ENCODE measurements around the gene EXOC4. TPM values are rescaled to one million over a fixed set of nuclear protein-coding genes. Genes with fewer than 3 reads are reported as not detected.

The EXOC4 gene
- total RNA-seq, 4 donors from 2014 or later = 59.2 to 88.7 (median 71.6) TPM

DNA sequence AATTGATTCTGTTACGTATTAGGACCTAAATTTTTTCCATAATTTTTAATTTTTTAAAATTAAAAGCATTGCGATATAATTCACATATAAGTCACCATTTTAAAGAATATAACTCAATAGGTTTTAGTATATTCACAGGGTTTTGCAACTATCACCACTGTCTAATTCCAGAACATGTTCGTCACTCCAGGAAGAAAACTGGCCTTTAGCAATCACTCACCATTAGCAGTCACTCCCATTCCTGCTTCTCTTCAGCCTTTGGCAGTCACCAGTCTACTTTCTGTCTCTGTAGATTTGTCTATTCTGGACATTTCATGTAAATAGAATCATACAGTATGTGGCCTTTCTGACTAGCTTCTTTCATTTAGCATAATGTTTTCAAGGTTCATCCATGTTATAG is 176.5 kb downstream of the EXOC4 start:
- DNase-seq (ENCODE audit: low spot score) = no peak
- no peak for ATAC-seq (ENCODE audit: low FRiP score)
- TF ChIP-seq, protein P1, sequence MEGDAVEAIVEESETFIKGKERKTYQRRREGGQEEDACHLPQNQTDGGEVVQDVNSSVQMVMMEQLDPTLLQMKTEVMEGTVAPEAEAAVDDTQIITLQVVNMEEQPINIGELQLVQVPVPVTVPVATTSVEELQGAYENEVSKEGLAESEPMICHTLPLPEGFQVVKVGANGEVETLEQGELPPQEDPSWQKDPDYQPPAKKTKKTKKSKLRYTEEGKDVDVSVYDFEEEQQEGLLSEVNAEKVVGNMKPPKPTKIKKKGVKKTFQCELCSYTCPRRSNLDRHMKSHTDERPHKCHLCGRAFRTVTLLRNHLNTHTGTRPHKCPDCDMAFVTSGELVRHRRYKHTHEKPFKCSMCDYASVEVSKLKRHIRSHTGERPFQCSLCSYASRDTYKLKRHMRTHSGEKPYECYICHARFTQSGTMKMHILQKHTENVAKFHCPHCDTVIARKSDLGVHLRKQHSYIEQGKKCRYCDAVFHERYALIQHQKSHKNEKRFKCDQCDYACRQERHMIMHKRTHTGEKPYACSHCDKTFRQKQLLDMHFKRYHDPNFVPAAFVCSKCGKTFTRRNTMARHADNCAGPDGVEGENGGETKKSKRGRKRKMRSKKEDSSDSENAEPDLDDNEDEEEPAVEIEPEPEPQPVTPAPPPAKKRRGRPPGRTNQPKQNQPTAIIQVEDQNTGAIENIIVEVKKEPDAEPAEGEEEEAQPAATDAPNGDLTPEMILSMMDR (IDR thresholded peaks at IDR 0.05) = no peak

- ATAC-seq (ENCODE audit: low FRiP score) = no peak
- no peak for DNase-seq (ENCODE audit: low spot score)
- TF ChIP-seq, protein P1 (IDR thresholded peaks at IDR 0.05) = no peak
Measured at GRCh38 chr7:133431134-133431724, 178.4 kb downstream of the EXOC4 start.

DNA sequence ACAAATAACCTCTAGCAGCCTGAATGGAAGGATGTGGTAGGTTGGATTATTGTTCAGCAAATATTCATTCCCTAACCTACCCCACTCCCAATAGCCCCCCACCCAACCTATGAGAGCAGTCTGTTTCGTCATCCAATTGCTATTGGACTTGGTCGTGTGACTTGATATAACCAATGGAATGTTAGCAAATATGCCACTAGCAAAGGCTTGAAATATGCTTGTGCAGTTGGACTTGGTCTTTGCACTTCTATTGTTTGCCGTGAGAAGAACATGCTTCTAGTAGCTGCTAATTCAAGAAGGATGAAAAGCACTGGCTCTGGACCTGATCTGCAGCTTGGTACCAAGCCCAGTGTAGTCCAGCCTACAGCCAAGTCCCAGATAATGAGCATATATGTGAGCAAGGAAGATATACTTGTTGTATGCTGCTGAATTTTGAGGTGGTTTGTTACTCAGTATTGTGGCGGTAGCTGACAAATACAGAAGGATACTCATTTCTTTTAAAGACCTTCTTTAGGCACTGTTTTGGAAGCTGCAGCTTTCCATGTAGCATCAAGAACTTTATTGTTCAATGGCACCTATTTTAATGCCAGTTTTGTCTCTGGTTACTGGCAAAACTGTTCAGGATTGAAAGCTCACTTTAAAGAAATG is 180.4 kb downstream of the EXOC4 start:
- TF ChIP-seq, protein P1 (IDR thresholded peaks at IDR 0.05) = no peak
- no peak for DNase-seq (ENCODE audit: low spot score)
- ATAC-seq (ENCODE audit: low FRiP score) = no peak

- TF ChIP-seq, protein P1 (IDR thresholded peaks at IDR 0.05) = peak in 1 of 3 donors; percentile 18
- DNase-seq (ENCODE audit: low spot score) (no peak), ATAC-seq (ENCODE audit: low FRiP score) (no peak)
Measured at GRCh38 chr7:133434246-133434865, 181.5 kb downstream of the EXOC4 start.

DNA sequence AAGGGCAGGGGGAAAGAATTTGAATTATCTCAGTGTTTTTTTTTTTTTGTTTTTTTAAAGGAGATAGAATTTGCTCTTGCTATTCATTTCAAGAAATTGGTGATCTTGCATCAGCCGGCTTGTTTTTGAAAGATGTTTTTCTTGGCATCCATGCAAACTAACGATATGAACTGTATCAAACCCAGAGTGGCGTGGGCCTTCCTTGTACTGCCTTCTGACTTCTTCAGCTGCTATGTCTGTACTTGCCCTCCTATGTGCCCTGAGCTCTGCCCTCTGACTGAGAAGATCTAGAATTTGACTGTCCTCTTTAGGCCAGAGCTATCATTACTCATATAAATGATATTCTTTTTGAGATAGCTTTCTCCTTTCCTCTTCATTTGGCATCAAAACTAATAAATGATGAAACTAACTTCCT is 183.1 kb downstream of the EXOC4 start:
- TF ChIP-seq, protein P1 (IDR thresholded peaks at IDR 0.05) = no peak
- peak; percentile 92 for ATAC-seq (ENCODE audit: low FRiP score)
- DNase-seq (ENCODE audit: low spot score) = no peak

- TF ChIP-seq, protein P1 (IDR thresholded peaks at IDR 0.05) = no peak
- ATAC-seq (ENCODE audit: low FRiP score) = no peak
- no peak for DNase-seq (ENCODE audit: low spot score)
Measured at GRCh38 chr7:133437544-133437943, 184.7 kb downstream of the EXOC4 start.

All from omental fat pad (tissue), 4 donors.